ENCODE results near the gene GAPDH. TPM values are rescaled to one million over a fixed set of nuclear protein-coding genes. Genes with fewer than 3 reads are reported as not detected.

The GAPDH gene
- total RNA-seq, 2 experiments from 2014 or later = 6,175 to 6,471 TPM

DNA sequence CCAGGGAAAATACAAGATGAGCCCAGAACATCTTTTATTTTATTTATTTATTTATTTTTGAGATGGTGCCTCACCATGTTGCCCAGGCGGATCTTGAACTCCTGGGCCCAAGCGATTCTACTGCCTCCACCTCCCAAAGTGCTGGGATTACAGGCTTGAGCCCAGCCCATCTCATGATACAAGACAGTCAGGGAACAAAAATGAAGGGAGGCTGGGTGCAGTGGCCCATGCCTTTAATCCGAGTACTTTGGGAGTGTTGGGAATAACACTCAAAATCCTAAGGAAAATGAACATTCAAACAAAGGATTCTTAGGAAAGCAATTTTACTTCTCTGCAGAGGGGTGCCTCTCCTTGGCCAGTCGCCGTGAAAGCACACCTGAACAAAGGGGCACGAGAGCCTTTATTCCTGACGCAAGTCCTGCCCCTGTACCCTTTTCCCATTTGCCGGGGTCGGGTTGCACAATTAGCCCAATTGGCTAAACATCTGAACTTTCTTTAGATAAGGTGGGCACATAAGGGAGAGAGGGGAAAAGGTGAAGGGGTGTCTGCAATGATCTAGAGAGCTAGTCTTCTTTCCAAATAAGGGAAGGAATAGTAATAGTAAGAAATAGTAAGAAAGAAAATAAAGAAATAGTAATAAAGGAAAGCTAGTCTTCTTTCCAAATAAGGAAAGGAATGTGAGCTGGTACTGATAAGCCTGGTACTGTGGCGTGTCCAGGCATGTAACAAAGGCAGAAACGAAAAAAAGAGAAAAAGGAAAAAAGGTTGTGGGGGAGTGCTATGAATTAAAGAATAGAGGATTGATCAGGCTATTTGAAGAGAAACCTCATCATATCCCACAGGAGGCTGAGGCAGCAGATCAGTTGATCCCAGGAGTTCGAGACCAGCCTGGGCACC is 27.0 kb upstream of the GAPDH start:
- Mint-ChIP-seq H3K27me3 (ENCODE audit: low read depth) (no peaks in the 10 kb centered on the region), H3K36me3 (ENCODE audit: low read depth) (peaks cover 47% of the 10 kb centered on the region), H3K4me1 (ENCODE audit: low read depth) (peaks cover 6% of the 10 kb centered on the region), H3K9me3 (ENCODE audit: insufficient read depth) (no peaks in the 10 kb centered on the region), H3K27ac (peak overlapping the region; percentile 66), H3K4me3 (no peak overlapping the region)
- ATAC-seq (no peak), DNase-seq (no peak)
- POLR2A ChIA-PET = interaction anchor here (1.0 kb wide), 1 partner anchor 11 kb away, joined by 4 read pairs; no protein-coding TSS in a partner anchor
- CTCF ChIA-PET = no interaction called here

DNA sequence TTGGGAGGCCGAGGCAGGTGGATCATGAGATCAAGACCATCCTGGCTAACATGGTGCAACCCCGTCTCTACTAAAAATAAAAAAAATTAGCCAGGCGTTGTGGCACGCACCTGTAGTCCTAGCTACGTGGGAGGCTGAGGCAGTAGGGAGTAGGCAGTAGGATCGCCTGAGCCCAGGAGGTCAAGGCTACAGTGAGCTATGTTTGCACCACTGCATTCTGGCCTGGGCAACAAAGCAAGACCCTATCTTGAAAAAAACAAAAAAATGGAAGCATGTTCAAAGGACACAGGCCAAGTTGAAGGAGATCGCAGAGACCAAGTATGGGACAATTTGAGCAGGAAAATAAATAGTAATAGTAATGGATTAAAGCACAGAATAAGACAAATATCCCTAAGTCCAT is 26.2 kb upstream of the GAPDH start:
- Mint-ChIP-seq H3K4me3 (no peak overlapping the region), H3K27ac (peak overlapping the region; percentile 53), H3K36me3 (ENCODE audit: low read depth) (peaks cover 52% of the 10 kb centered on the region), H3K4me1 (ENCODE audit: low read depth) (peaks cover 6% of the 10 kb centered on the region), H3K27me3 (ENCODE audit: low read depth) (no peaks in the 10 kb centered on the region), H3K9me3 (ENCODE audit: insufficient read depth) (no peaks in the 10 kb centered on the region)
- ATAC-seq (no peak), DNase-seq (no peak)
- POLR2A ChIA-PET = no interaction called here
- CTCF ChIA-PET = no interaction called here

DNA sequence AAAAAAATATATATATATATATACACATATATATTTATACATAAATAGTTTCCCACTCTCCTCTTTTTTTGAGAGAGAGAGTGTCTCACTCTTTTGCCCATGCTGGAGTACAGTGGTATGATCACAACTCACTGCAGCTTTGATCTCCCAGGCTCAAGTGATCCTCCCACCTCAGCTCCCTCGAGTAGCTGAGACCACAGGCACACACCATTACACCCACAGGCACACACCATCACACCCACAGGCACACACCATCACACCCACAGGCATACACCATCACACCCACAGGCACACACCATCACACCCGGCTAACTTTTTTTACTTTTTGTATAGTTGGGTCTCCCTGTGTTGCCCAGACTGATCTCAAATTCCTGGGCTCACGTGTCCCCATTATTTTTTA is 14.1 kb upstream of the GAPDH start:
- DNase-seq = no peak
- Mint-ChIP-seq H3K4me3 (no peak overlapping the region), H3K9me3 (ENCODE audit: insufficient read depth) (no peaks in the 10 kb centered on the region), H3K36me3 (ENCODE audit: low read depth) (peaks cover 78% of the 10 kb centered on the region), H3K27ac (peak overlapping the region; percentile 73), H3K27me3 (ENCODE audit: low read depth) (no peaks in the 10 kb centered on the region), H3K4me1 (ENCODE audit: low read depth) (peaks cover 3% of the 10 kb centered on the region)
- CTCF ChIA-PET = interaction anchor here (0.6 kb wide), 1 partner anchor 27 kb away, joined by 3 read pairs; the partner anchor contains the start of gene MRPL51
- no peak for ATAC-seq
- POLR2A ChIA-PET = no interaction called here

DNA sequence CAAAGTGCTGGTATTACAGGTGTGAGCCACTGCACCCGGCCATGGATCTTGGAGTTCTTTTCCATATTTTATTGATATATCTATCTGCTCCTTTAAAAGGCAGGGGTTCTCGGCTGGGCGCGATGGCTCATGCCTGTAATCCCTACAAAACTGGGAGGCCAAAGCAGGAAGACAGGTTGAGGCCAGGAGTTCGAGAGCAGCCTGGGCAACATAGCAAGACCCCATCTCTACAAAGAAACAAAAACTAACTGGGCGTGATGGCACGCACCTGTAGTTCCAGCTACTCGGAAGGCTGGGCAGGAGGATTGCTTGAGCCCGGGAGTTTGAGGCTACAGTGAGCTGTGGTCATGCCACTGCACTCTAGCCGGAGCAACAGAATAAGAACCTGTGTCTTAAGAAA is 12.1 kb upstream of the GAPDH start:
- DNase-seq (no peak), ATAC-seq (no peak)
- peaks cover 3% of the 10 kb centered on the region for H3K4me1 Mint-ChIP-seq (ENCODE audit: low read depth)
- peaks cover 79% of the 10 kb centered on the region for H3K36me3 Mint-ChIP-seq (ENCODE audit: low read depth)
- H3K27ac Mint-ChIP-seq = peak overlapping the region; percentile 55
- no peaks in the 10 kb centered on the region for H3K27me3 Mint-ChIP-seq (ENCODE audit: low read depth)
- H3K4me3 Mint-ChIP-seq = no peak overlapping the region
- ChIA-PET CTCF (no interaction called here), POLR2A (interaction anchor here (0.6 to 2.0 kb wide), 2 partner anchors 10 to 98 kb away, joined by 3 to 5 read pairs; no protein-coding TSS in a partner anchor)
- H3K9me3 Mint-ChIP-seq (ENCODE audit: insufficient read depth) = no peaks in the 10 kb centered on the region

DNA sequence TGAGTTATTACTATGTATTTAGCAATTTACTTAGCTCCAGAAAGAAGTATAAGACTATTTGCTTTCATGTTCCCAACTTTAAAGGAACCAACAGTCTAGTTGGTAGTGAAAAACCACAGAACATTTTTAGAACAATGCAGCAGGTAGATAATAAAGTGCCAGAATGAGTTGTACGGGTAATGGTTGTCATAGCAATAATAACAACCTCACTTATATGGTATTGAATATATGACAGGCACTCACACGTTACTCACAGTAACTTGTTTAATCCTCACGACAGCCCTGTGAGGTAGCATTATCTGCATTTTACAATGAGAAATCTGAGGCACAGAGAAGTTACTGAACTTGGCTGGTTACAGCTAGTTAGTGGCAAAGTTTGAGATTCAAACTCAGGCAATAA is 10.6 kb upstream of the GAPDH start:
- Mint-ChIP-seq H3K4me1 (ENCODE audit: low read depth) (peaks cover 3% of the 10 kb centered on the region), H3K36me3 (ENCODE audit: low read depth) (peaks cover 83% of the 10 kb centered on the region), H3K4me3 (no peak overlapping the region), H3K27ac (peak overlapping the region; percentile 56), H3K9me3 (ENCODE audit: insufficient read depth) (no peaks in the 10 kb centered on the region), H3K27me3 (ENCODE audit: low read depth) (no peaks in the 10 kb centered on the region)
- no peak for ATAC-seq
- ChIA-PET CTCF (interaction anchor here (1.0 to 1.1 kb wide), 2 partner anchors 14 to 15 kb away, joined by 3 to 4 read pairs; no protein-coding TSS in a partner anchor), POLR2A (interaction anchor here (1.0 to 2.0 kb wide), 2 partner anchors 9 to 10 kb away, joined by 3 to 5 read pairs; no protein-coding TSS in a partner anchor)
- no peak for DNase-seq

DNA sequence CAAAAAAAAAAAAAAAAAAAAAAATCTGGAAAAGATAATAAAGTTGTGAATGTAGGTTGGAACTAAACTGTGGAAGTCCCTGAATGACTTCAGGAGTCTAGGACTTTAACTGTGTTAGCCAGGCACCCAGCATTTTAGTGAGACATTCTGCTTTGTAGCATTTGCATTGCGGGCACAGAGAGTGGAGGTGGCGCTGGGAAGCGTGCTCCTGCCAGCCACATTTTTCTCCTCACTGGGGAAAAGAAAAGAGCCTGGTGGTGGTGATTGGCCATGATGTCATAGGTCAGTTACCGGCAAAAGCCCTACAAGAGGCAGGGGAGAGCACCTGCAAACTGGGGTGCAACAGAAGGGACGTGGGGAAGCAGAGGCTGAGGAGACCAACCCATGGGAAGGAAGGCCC is 9.7 kb upstream of the GAPDH start:
- no peaks in the 10 kb centered on the region for H3K27me3 Mint-ChIP-seq (ENCODE audit: low read depth)
- no peak overlapping the region for H3K4me3 Mint-ChIP-seq
- peak overlapping the region; percentile 8 for H3K27ac Mint-ChIP-seq
- H3K4me1 Mint-ChIP-seq (ENCODE audit: low read depth) = peaks cover 3% of the 10 kb centered on the region
- ATAC-seq (no peak), DNase-seq (no peak)
- no peaks in the 10 kb centered on the region for H3K9me3 Mint-ChIP-seq (ENCODE audit: insufficient read depth)
- CTCF ChIA-PET = interaction anchor here (1.1 kb wide), 1 partner anchor 14 kb away, joined by 3 read pairs; no protein-coding TSS in a partner anchor
- peaks cover 85% of the 10 kb centered on the region for H3K36me3 Mint-ChIP-seq (ENCODE audit: low read depth)
- POLR2A ChIA-PET = no interaction called here

DNA sequence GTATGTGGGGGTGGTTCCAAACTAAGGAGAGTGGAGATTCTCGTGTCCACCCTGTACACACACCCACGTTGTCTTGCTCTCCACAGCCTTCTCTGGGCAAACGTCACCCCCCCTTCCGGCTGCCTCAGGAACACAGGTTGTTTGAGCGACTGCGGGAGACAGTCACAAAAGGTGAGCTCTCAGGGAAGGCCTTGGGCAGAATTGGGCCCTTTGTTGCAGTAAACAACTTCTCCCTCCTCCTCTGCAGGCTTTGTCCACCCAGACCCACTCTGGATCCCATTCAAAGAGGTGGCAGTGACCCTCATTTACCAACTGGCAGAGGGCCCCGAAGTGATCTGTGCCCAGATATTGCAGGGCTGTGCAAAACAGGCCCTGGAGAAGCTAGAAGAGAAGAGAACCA is 8.1 kb upstream of the GAPDH start:
- no peak for ATAC-seq
- no peak for DNase-seq
- H3K4me3 Mint-ChIP-seq = no peak overlapping the region
- no peak overlapping the region for H3K27ac Mint-ChIP-seq
- H3K36me3 Mint-ChIP-seq (ENCODE audit: low read depth) = peaks cover 90% of the 10 kb centered on the region
- H3K27me3 Mint-ChIP-seq (ENCODE audit: low read depth) = no peaks in the 10 kb centered on the region
- peaks cover 11% of the 10 kb centered on the region for H3K4me1 Mint-ChIP-seq (ENCODE audit: low read depth)
- no peaks in the 10 kb centered on the region for H3K9me3 Mint-ChIP-seq (ENCODE audit: insufficient read depth)
- ChIA-PET POLR2A (interaction anchor here (1.2 kb wide), 1 partner anchor 8 kb away, joined by 3 read pairs; the partner anchor contains the start of gene GAPDH), CTCF (interaction anchor here (2.0 kb wide), 1 partner anchor 12 kb away, joined by 5 read pairs; no protein-coding TSS in a partner anchor)

DNA sequence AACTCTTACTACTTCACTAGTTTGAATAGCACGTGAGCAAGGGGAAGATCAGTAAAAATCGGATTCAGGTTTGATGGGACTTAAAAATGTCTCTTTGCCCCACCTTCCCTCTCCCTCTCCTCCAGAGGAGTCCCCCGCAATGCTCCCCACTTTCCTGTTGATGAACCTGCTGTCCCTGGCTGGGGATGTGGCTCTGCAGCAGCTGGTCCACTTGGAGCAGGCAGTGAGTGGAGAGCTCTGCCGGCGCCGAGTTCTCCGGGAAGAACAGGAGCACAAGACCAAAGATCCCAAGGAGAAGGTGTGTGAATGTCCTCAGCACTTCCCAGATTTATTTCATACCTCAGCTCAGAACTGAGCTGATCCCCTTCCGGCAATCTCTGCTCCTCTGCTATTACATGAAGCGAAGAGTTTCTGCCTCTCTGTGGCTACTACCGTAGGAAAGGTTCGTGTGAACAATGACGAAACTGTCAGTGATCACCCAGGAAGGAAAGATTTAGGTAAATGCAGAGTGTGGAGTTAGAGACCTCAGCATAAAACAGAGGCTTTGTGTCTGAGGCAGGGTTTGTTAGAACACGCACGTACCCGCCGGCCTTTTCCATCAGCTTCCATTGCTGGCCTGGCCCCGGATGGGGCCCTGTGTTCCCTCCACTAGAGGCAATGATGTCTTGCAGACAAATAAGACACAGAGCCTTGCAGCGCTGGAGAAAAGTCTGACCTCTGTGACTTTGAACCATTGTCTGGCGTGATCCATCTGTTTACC is 7.4 kb upstream of the GAPDH start:
- Mint-ChIP-seq H3K9me3 (ENCODE audit: insufficient read depth) (no peaks in the 10 kb centered on the region), H3K27me3 (ENCODE audit: low read depth) (no peaks in the 10 kb centered on the region), H3K36me3 (ENCODE audit: low read depth) (peaks cover 88% of the 10 kb centered on the region), H3K27ac (no peak overlapping the region), H3K4me1 (ENCODE audit: low read depth) (peaks cover 15% of the 10 kb centered on the region), H3K4me3 (no peak overlapping the region)
- ChIA-PET CTCF (interaction anchor here (2.0 kb wide), 1 partner anchor 11 kb away, joined by 5 read pairs; no protein-coding TSS in a partner anchor), POLR2A (no interaction called here)
- ATAC-seq = no peak
- DNase-seq = no peak

DNA sequence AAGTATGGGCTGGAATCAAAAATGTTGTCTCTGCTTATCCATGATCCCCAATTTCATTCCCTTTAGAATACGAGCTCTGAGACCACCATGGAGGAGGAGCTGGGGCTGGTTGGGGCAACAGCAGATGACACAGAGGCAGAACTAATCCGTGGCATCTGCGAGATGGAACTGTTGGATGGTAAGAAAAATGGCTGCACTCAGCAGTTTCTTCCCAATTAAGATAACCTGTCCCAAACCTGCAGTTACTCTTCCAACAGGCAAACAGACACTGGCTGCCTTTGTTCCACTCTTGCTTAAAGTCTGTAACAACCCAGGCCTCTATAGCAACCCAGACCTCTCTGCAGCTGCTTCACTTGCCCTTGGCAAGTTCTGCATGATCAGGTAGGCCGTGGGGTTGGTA is 6.6 kb upstream of the GAPDH start:
- no peak for ATAC-seq
- Mint-ChIP-seq H3K36me3 (ENCODE audit: low read depth) (peaks cover 88% of the 10 kb centered on the region), H3K4me3 (no peak overlapping the region), H3K9me3 (ENCODE audit: insufficient read depth) (no peaks in the 10 kb centered on the region), H3K27ac (no peak overlapping the region), H3K27me3 (ENCODE audit: low read depth) (no peaks in the 10 kb centered on the region), H3K4me1 (ENCODE audit: low read depth) (peaks cover 22% of the 10 kb centered on the region)
- ChIA-PET POLR2A (interaction anchor here (1.1 kb wide), 1 partner anchor 11 kb away, joined by 3 read pairs; no protein-coding TSS in a partner anchor), CTCF (interaction anchor here (0.7 kb wide), 1 partner anchor 10 kb away, joined by 4 read pairs; no protein-coding TSS in a partner anchor)
- DNase-seq = no peak

DNA sequence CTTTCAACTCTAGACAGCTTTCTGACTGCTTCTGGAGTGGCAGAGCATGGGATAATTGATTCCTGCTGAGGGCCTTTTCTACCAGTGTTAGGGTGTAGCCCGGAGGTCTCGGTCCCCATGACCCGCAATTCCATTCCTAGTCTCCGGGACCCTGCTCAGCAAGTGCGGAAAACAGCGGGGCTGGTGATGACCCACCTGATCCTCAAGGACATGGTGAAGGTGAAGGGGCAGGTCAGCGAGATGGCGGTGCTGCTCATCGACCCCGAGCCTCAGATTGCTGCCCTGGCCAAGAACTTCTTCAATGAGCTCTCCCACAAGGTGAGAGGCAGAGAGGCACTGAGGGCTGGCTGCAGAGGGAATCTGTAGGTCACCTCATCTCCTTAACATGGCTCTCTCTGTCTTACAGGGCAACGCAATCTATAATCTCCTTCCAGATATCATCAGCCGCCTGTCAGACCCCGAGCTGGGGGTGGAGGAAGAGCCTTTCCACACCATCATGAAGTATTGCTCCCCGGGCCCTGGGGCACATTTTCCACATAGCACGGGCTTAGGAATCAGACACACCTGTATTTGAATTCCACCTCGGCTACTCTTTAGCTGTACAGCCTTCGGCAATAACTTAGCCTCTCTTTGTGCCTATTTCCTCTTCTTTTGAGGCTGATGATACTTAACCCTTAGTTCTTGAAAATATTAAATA is 5.6 kb upstream of the GAPDH start:
- no peaks in the 10 kb centered on the region for H3K27me3 Mint-ChIP-seq (ENCODE audit: low read depth)
- no peak for ATAC-seq
- no peak overlapping the region for H3K27ac Mint-ChIP-seq
- ChIA-PET CTCF (interaction anchor here (0.9 kb wide), 1 partner anchor 193 kb away, joined by 3 read pairs; no protein-coding TSS in a partner anchor), POLR2A (interaction anchor here (0.8 to 1.1 kb wide), 2 partner anchors 12 to 17 kb away, joined by 3 read pairs; no protein-coding TSS in a partner anchor)
- DNase-seq = no peak
- peaks cover 84% of the 10 kb centered on the region for H3K36me3 Mint-ChIP-seq (ENCODE audit: low read depth)
- peaks cover 28% of the 10 kb centered on the region for H3K4me1 Mint-ChIP-seq (ENCODE audit: low read depth)
- H3K4me3 Mint-ChIP-seq = no peak overlapping the region
- H3K9me3 Mint-ChIP-seq (ENCODE audit: insufficient read depth) = no peaks in the 10 kb centered on the region

DNA sequence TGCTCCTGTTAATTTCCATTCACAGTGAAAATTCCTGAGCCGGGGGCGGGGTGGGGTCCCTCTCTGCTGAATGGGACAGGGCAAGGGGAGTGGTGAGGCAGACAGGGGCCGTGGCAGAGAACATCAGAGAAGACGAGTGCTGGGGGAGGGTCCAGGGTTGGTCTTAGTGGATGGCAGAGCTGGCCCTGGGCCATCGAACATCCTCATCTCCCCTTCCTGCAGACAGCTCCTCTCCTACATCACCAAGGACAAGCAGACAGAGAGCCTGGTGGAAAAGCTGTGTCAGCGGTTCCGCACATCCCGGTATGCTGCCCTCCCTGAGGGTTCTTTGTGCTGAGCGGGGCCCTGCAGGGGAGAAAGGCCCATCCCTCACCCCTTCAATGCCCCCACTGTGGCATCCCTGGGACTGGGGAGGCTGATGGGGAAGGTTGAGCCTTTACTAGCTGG is 5.0 kb upstream of the GAPDH start:
- Mint-ChIP-seq H3K9me3 (ENCODE audit: insufficient read depth) (no peaks in the 10 kb centered on the region), H3K36me3 (ENCODE audit: low read depth) (peaks cover 84% of the 10 kb centered on the region), H3K27ac (peak overlapping the region; percentile 14), H3K27me3 (ENCODE audit: low read depth) (no peaks in the 10 kb centered on the region), H3K4me1 (ENCODE audit: low read depth) (peaks cover 31% of the 10 kb centered on the region), H3K4me3 (no peak overlapping the region)
- DNase-seq (no peak), ATAC-seq (no peak)
- ChIA-PET POLR2A (interaction anchor here (0.8 kb wide), 1 partner anchor 16 kb away, joined by 3 read pairs; no protein-coding TSS in a partner anchor), CTCF (interaction anchor here (0.9 kb wide), 1 partner anchor 194 kb away, joined by 3 read pairs; no protein-coding TSS in a partner anchor)
